Hepatocyte (in vitro differentiated cells): ENCODE results near the gene UBQLNL.

Source experiments
- EZH2 ChIP-seq: fragments of 200-600 bp; sonication (generic); IDR thresholded peaks from 2 replicates; pipeline ENCODE4 v1.6.1; 2016; ENCODE audit warnings: antibody characterized with exemption, mild to moderate bottlenecking, borderline replicate concordance
- TF ChIP-seq, protein P1 (sequence below): fragments of 200-600 bp; sonication (generic); IDR thresholded peaks from 2 replicates; pipeline ENCODE4 v1.5.1; 2016; ENCODE audit warnings: antibody characterized with exemption, mild to moderate bottlenecking; ENCODE audit not compliant: poor library complexity

DNA sequence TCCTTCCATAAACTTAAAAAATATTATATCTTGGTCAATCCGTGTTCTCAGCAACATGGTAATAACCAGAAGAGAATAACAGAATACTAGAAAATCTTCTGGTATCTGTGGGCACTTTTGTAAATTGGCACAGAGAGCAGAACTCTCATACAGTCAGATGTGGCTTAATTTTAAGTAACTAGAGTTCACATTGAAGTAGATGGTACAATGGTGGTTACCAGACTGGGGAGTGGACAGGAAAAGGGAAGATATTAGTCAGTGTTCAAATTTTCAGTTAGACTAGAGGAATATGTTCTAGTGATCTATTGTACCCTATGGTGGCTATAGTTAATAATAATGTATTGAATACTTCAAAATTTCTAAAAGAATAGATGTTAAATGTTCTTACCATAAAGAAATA lies 24.9 kb upstream of the UBQLNL start:
- TF ChIP-seq, protein P1, sequence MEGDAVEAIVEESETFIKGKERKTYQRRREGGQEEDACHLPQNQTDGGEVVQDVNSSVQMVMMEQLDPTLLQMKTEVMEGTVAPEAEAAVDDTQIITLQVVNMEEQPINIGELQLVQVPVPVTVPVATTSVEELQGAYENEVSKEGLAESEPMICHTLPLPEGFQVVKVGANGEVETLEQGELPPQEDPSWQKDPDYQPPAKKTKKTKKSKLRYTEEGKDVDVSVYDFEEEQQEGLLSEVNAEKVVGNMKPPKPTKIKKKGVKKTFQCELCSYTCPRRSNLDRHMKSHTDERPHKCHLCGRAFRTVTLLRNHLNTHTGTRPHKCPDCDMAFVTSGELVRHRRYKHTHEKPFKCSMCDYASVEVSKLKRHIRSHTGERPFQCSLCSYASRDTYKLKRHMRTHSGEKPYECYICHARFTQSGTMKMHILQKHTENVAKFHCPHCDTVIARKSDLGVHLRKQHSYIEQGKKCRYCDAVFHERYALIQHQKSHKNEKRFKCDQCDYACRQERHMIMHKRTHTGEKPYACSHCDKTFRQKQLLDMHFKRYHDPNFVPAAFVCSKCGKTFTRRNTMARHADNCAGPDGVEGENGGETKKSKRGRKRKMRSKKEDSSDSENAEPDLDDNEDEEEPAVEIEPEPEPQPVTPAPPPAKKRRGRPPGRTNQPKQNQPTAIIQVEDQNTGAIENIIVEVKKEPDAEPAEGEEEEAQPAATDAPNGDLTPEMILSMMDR = no peak
- no peak for TF ChIP-seq EZH2
